GM21786 (cell line): Measurements from ENCODE around the gene C15orf39.

Source experiments
- ATAC-seq: cut with Tn5 transposase; IDR thresholded peaks from one replicate; pipeline ENCODE4 v1.9.1; 2021; ENCODE audit not compliant: unreplicated experiment

The C15orf39 gene

DNA sequence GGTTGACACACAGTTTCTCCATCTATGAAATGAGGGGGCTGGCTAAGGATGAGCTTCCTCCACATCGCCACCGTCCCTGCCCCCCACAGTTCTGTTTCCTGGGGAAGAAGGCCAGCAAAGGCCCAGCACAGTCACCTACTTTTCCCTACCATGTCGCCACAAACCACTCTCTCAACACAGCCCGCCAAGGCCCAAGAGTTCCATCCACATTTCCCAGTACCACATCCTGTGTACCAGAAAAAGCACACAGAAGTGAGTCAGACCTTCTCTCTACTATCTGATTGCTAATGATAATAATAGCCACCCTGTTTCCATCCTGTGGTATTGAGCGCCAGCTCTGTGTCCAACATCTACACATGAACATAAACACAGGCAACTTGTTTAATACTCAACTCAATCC is 30.3 kb upstream of the C15orf39 start:
- ATAC-seq: no peak

GRCh38 chr15:75172284-75172820 is 29.3 kb upstream of the C15orf39 start:
- no peak for ATAC-seq

DNA sequence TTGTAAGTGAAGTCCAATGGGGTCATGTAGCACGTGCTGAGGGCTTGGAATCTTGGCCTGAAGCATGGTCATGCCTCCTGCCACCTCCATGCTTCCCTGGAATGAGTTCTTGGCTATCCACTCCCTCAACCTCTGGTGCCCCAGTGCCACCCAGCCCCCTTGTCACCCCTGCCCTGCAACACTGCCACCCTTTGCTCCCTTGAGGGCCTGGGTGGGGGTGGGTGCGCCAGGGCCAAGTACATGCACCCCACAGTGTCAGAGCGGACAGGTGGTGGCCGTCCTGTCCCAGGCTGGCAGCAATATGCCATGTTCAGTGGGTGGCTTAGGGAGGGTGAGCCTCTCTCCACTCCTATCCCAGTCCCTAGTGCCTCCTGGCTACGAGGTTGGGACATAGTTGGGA is 27.6 kb upstream of the C15orf39 start:
- ATAC-seq: no peak

DNA sequence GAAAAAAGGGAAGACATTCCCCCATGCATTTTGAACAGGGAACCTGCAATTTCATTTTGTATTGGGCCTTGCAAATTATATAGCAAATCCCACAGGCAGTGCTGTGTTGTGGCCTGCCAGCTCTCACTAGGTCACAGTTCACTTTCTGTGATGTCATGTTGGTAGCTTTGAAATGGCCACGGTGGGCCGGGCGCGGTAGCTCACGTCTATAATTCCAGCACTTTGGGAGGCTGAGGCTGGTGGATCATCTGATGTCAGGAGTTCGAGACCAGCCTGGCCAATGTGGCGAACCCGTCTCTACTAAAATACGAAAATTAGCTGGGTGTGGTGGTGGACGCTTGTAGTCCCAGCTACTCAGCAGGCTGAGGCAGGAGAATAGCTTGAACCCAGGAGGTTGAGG is 27.0 kb upstream of the C15orf39 start:
- no peak for ATAC-seq

- ATAC-seq: no peak
These were observed 25.3 kb upstream of the C15orf39 start for GRCh38 chr15:75176396-75176761.

DNA sequence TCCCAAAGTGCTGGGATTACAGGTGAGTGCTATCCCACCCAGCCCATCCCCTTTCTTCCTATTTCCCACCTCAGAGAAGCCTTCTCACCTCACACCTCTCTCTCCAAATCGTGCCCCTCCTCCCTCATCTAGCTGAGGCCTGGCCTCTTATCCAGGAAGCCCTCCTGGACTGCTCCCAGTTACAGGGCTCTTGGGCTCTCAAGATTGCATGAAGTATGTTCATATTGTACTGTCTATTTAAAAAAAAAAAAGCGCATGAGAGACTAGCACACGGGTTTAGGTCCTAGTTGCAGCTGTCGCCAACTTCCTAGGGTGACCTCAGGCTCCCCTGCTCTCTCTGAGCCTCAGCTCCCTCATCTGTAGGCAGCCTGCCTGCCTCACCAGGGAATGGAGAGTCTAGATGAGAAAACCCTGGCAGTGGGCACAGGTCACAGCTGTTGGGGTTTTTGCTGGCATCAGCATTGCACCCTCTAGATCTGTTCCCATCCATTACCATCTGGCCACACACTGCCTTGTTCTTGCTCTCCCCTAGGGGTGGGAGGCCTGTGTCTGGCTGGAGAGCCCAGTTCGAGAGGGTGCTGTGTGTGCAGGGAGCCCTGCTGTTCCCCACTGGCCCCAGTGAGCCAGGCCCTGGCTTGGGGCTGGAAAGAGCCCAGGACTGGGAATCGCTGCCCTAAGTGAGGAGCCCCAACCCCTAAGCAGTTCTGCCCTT is 24.2 kb upstream of the C15orf39 start:
- no peak for ATAC-seq

DNA sequence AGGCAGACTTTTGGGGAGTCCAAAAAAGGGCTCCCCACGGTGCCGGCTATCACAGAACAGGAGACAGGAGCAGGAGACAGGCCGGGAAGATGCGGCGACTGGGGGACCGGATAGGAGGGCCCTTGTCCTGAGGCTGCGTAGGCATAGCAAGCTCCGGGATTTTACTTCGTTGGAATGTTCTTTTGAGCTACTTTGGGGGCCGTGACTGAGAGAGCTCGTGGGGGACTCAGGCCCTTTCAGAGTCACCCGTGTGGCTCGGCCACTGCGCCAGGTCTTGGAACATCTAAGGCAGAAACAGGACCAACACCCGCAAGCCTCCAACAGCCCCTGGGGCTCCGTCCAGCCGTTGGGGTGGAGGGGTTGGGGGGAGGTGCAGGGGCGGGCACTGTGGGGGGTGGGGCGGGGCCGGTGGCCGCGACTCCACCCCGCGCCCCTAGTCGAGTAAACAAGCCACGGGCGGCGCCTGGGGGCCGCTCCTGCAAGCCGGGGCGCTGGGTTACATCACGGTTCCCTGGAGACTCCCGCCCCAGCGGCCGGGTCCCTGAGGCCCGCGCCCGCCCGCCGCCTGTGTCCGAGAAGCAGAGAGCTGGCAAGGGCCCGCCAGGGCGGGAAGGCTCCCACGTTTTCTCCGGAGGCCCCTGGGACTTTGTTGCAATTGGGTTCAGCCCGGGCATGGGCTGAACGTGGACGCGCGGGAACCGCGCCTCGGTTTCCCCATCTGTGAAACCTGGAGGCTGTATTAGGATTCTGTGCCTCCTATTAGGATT is 23.3 kb upstream of the C15orf39 start:
- no peak for ATAC-seq

DNA sequence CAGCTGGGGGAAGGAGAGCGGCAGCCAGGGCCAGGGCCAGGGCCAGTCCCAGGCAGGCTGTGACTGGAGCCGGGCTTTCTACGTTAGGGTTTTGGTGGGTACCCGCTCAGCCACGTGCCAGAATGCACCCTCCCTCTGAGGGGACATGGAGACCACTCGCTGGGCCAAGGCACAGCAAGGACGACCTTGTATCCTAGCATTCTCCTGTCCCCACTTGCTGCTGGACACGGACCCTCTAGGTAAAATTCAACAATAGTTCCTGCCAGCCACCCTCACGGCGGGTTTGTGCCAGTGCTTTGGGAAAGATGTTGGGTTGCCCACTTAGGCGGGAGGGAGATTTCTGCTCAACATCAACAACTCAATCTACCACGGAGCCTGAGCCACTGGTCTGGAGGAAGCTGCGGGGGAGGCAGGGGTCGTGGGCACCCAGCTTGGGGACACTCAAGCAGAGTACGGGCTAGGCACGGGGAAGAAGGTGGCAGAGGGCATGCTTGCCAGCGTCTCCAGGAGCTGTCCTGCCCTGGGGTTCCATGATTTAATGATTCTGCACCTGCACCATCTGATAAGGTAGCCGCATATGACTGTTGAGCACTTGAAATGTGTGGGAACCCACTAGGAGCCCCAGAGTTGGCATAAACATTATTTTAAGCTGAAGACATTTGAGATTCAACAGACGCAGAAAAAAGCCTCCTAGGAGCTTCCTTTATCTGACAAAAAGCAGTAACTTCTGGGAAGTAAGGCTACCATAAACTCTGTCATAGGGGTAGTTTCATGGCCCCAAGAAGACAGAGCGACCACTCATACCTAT is 22.5 kb upstream of the C15orf39 start:
- no peak for ATAC-seq

DNA sequence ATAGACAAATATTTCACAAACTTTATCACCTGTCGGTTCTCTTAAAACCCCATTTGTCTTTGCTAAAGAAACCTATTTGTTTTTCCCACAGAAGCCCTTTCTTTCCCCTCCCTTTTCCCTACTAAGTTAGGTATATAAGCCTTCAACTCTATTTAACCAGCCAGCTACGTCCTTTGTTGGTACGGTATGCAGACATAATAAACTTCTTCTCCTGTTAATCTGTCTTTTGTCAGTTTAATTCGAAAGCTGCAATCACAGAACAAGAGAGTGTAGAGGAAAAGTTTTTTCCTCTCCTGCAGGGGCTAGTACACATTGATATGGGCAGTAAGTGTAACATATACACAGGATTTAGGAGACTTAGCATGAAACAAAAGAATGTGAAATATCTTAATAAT is 21.9 kb upstream of the C15orf39 start:
- ATAC-seq: no peak

DNA sequence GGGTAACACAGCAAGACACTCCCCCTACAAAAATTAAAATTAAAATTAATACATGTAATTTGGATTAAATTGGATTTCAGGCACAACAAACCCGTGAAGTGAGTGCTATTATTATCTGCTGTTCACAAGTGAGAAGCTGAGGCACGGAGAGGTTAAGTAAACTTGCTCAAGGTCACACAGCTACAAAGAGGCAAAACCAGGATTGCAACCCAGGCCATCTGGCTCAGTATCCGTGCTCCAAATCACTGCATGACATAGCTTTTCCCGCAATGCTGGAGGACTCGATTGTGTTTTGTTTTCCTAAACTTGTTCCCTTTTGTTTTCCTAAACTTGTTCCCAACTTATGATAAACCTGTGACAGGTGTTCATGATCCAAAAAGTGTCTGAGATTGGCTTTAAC is 19.9 kb upstream of the C15orf39 start:
- no peak for ATAC-seq

GRCh38 chr15:75182187-75183131 is 19.2 kb upstream of the C15orf39 start:
- no peak for ATAC-seq

DNA sequence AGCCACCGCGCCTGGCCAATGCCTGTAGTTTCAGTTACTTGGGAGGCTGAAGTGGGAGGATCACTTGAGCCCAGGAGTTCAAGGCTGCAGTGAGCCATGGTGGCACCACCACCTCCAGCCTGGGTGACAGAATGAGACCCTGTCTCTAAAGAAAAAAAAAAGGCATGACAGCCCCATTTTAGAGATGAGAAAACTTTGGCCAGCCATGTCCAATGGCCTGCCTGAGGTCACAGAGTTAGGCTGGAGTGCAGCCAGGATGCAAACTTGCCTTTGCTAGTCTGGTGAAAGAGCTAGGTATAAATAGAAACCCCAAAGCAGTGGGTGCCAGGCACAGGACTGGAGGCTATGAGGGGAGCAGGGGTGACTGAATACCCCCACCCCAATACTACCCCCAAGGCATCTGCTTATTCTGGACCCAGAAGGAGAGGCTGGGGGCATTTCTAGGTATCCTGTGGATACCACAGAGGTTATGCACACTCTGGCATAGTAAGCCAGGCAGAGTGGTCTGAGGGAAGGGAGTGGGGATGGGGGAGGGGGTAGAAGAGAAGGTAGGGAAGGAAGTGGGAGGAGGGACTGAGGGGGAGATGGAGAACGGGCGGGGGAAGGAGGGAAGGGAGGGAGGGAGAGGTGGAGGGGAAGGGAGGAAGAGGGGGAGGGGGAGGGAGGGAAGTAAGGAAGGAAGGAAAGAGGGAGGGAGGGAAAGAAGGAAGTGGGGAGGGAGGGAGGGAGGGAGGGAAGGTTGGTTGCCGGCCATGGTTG is 16.2 kb upstream of the C15orf39 start:
- no peak for ATAC-seq

GRCh38 chr15:75186044-75186443 is 15.6 kb upstream of the C15orf39 start:
- no peak for ATAC-seq

DNA sequence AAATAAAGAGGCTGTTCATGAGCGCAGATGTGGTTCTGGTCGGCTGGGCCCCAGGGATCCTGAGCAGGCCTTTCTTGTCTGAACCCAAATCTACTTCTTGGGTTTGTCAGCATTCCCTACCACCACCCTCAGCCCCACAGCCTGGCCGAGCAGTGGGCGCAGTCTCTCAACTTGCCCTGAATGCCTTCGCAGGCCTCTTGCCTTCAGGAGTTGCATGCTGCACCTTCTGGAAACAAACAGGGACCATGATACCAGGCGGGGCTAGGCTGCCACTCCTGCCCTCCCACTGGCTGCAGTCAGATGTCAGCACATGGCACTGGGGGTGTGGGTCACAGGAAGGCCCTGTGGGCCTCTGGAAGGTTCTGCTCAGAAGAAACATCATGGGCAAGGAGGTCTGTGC is 13.2 kb upstream of the C15orf39 start:
- no peak for ATAC-seq

GRCh38 chr15:75191235-75191634 is 10.4 kb upstream of the C15orf39 start:
- ATAC-seq: no peak

DNA sequence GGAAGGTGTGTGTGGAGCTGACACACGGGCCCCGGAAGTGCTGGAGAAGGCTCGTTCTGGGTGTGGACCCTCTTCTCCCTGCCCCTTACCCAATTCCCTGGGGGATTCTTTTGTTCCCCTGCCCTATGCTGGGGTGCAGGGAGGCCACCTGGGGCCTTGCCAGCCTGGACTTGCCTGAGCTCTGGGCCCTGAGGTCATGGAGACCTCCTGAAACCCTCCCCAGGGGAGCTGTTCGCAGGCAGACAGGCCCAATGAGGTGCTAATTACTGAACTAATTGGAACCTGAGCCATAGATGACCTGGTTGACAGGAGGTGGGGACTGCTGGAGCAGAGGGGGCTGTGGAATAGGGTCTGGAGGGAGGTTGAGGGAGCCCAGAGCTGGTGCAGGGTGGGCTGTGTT is 9.4 kb upstream of the C15orf39 start:
- ATAC-seq: no peak

DNA sequence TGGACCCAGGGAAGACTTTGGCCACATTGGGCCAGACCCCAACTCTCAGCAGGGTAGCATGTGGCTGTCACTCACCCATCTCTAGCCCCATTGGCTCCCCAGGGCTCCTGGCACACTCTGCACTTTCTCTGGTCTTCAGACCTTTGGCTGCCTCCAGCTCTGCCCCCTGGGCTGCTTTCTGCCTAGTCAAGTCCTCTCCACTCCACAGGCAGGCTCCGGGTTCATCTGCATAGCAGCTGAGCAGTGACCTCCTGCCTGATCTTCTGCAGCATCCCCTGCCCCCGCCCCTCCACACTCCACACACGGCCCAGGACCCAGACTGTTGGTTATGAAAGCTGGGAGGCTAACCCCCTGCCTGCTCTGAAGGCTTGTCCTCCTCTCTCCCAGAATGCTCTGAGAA is 8.4 kb upstream of the C15orf39 start:
- ATAC-seq: no peak

GRCh38 chr15:75193976-75194375 is 7.7 kb upstream of the C15orf39 start:
- ATAC-seq: no peak

GRCh38 chr15:75194397-75194796 is 7.3 kb upstream of the C15orf39 start:
- no peak for ATAC-seq
